ENCODE results near the gene XYLT2.
"Not testable (repeated sequence)": the region's sequence is repeated elsewhere in the genome, so short reads cannot be mapped to it uniquely, and the experiment has no call there.

XYLT2 gene

DNA sequence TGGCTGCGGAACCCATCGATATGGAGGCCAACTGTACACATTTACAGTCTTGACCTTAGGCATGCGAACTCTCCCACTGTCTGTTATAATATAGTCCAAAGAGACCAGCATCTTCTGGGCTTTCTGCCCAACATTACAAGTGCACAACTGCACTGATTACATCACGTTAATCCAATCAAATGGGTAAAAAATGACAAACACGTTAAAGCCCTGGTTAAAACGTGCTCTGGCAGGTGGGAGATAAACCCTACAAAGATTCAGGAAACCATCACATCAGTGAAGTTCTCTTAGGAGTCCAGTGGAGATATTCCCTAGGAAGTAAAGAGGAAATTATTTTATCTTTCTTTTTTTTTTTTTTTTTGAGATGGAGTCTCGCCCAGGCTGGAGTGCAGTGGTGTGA is 23.7 kb upstream of the XYLT2 start:
- DNase-seq, result no peak

DNA sequence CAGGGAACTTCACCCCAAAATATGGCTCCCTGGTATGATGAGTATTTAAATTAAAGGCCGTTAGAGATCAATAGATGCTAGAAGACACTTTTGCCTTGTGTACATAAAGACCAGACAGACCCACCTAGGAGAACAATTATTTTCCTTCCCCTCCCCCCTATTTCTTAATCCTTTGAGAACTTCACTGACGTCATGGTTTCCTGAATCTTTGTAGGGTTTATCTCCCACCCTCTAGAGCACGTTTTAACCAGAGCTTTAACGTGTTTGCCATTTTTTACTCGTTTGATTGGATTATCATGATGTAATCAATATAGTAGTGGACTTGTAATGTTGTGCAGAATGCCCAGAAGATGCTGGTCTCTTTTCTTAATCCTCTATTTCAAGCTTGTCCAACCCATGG is 22.9 kb upstream of the XYLT2 start:
- DNase-seq, result no peak

DNA sequence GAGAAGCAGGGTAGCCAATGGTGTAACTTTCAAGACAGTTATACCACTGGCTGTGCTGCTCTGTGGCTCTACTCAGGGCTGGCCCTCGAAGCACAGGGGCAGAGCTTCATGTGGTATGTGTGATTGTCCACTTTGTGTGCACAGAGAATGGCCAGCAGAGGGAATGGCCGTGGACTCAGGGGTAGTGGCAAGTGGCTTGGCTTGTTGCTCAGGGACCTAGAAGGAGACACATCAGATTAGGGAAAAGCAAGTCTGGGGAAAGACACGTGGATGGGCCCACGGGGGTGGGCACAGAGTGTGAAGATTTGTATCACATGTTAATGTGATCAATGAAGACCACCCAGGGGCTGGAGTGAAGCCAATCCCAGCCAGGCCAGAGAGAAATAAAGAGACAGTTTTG is 20.0 kb upstream of the XYLT2 start:
- DNase-seq, result no peak

DNA sequence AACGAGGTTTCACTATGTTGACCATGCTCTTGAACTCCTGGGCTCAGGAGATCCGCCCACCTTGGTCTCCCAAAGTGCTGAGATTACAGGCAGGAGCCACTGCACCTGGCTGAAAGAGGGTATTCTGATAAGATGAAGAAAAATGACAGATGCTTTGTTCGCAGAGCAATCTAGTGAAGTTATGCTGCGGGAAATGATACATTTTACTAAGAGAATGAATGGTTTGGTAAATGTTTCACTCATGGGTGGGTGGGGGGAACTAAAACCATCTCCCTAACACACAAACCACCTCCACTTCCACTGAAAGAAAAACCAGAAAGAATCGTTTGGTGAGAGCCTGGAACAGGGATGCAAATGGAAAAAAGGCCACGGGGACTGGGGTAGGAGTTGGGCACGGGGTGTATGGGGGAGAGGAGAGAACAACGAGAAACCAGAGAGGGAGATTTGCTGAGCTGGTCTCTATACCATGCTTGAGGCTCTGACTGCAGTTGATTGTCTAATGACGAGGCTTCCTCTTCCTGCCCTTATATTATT is 19.0 kb upstream of the XYLT2 start:
- DNase-seq, result no peak

DNA sequence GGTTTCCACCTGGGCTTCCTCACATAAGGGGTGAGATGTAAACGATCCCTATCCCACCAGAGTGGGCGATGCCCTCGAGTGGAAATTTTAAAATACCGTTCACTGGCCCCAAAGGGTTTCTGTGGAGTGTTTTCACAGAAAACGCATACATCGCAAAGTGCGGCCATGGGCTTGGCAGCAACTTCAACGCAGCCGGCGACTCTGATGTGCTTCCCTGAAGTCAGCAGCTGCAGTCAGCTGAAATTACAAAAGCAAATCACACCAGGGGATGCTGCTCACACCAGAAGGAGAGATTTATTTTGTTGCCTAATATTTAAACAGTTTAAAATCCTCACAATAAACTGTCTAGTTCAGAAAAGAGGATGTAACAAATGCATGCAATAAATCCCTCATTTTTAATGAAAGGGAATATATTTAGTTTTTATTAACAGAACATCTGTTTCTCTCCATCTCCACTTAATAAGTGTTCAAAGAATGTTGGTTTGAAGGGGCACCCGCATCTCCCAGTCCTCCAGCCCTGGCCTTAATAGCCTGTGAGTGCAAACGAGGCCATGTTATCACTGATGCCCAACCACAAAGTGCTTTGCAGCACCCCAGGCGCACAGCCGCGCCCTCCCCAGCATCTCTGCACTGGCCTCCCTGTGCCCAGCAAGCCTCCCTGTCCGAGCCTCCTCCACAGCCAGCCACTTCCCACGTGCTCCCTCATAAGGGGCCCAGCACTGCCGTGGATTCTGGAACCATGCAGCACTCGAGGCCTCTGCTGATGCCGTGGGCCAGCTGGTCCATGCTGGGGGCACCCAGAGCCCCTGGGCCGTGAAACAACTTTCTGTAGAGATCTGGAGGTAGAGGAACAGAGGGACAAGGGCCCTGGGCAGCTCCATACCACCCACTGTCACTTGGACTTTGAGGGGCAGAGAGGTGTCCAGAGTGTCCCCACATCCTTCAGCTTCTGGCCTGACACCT is 17.3 kb upstream of the XYLT2 start:
- no peak for DNase-seq

DNA sequence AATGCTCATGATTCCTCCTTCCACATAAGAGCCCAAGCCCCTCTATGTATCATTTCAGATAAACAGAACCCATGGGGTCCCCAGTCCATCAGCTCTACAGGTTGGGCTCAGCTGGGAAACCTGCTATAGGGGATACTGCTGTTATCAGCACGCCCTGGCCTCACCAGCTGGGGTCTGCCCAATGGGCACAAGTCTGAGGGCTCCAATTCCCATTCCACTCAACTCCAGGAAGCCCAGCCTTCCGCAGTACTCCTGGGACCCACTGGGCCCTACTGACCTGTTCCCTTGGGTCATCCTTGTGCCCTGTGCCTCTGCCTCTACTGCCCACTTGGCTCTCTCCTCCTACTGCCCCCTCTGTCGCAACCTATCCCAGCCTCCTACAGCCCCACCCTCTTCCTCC is 16.2 kb upstream of the XYLT2 start:
- no peak for DNase-seq

DNA sequence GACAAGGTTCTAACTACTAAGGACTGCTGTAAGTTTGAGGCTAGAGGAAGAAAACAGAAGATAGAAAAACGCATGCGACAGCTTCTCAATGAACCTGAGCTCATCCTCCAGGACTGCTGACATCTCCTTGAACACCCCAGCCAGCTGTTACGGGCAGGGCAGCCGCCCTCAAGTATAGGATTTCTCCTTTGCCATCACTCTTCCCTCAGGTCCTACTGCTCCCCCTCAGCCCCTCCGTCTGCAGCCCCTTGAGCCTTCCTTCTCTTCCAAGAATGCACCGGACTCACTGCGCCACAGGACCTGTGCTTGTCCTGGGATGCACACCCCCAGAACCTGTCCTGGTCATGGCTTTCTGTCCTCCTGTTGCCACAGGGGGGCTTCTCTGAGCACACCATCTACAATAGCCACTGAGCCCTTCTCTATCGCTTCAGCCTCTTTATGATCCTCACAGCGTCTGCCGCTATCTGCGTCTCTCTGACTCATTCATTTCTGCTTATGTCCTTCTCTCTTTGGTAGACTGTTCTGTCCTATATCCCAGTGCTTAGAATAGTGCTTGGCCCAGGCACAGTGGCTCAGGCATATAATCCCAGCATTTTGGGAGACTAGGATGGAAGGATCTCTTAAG is 15.7 kb upstream of the XYLT2 start:
- no peak for DNase-seq

DNA sequence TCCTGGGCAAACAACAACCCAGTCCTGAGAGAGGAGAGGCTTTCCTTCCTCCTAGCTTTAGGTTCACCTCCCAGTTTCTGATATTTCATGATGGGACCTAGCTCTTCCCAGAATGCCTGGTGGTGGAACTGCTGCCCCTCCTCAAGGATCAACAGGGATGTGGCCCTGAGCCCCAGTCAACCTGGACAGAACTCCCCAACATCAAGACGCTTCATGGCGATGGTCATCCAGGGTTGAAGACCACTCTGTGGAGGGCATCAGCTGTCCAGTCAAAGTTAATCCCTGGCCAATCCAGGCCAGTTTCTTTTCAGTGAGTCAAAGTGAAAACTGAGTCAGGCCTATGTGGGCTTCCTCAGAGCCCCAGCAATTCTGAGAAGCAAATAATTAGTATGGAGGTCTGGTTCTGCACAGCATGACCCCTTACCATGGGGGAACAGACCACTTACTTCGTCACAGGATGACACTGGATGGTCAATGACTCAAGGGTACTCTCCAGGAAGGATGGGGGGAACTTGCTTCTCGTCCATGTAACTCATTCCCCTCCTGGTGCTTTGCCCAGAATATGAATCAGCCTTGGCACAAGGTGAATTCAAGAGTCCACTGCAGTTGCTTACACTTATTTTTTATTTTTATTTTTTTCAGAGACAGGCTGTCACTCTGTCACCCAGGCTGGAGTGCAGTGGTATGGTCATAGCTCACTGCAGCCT is 14.7 kb upstream of the XYLT2 start:
- no peak for DNase-seq

DNA sequence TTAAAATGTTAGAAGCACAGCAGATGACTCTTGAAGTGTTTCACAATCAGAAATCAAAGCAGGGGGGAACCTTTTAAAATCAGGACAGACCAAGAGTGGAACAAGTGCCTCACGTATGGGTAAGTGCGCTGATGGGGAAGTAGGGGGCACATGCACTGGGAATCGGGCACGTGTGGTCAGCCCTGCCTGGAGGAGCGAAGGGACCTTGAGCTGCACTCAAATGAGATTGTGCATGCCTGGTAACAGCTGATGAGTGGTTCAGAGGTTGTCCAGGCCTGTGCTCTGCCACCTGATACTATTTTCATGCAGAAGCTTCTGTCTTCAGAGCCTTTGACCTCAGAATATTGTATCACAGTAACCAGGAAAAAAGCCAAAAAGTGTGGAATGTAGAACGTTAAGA is 13.7 kb upstream of the XYLT2 start:
- DNase-seq, result no peak

DNA sequence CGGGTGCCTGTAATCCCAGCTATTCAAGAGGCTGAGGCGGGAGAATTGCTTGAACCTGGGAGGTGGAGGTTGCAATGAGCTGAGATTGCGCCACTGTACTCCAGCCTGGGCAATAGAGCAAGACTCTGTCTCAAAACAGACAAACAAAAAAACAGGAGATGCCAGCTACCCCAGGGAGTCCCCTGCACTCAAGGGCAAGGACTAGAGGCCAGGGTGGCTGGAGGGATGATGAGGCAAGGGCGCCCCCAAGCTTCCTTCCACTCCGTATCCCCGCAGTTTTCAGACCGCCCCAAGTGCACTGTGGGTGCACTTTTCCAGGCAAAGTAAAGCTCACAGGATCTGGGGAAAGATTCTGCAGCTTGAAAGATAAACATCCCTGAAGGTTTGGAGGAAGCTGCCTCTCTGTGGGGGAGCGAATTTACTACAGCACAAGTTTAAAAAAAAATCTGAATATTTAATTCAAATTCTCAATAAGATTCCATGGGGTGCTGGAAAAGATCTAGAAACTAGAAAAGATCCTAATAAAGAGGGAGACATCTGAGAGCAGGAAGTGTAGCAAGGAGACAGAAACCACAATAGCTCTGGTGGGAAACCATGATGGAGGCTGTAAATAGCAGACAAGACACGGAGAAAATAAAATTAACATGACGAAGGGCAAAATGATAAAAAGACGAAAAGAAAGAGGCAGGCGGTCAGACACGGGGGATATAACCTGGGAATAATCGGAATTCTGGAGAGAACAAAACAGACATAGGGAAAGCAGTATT is 12.5 kb upstream of the XYLT2 start:
- DNase-seq, result not testable (repeated sequence)

DNA sequence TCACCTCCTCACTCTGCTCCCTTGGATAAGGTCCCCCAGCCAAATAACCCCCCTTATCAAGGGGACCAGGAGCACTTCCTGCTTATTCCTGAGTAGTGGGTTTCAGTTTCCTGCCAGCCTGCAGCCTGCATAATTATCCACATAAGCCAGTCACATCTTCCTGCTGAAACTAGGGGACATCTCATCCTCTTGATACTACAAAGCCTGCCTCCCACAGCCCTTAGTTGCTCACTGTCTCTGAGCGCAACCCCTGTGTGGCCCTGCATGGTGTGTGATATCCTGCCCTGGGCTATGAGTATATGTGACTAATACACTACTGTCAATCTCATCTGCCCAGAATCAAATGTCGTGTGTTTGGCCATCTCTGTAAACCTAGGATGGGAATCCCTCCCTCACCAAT is 8.0 kb upstream of the XYLT2 start:
- DNase-seq, result no peak

DNA sequence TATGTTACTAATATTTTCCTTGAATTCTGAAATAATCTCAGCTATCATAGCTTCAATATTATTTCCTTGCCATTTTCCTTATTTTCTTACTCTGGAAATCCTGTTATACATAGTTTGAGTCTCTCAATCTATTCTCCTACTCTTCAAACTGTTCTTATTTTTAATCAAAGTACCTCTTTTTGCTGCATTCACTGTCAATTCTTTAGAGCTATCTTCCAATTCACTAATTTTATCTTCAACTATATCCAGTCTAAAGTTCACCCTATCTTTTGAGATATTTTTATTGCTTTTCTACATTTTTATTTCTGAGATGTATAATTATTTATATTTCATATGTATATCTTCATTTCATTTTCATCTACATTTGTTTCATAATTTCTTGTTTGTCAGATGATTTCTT is 7.3 kb upstream of the XYLT2 start:
- DNase-seq, result no peak

DNA sequence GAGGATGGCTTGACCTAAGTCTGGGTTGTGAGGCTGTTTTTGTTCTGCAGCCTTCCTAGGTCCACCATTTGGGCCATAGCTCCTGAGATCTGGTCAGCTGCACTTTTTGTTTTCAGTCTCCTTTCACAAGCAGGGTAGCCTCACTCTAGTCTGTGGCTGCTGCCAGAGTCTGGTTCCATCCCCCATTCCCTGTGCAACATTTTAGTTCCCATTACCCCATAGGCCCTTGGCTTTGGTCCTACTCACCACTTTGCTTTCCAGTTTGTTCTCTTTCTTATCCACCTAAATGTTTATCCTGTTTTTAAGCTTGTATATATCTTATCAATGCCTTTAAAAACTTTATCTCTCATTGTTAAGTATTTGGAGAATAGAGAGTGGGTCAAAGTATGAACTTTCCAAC is 6.5 kb upstream of the XYLT2 start:
- no peak for DNase-seq

DNA sequence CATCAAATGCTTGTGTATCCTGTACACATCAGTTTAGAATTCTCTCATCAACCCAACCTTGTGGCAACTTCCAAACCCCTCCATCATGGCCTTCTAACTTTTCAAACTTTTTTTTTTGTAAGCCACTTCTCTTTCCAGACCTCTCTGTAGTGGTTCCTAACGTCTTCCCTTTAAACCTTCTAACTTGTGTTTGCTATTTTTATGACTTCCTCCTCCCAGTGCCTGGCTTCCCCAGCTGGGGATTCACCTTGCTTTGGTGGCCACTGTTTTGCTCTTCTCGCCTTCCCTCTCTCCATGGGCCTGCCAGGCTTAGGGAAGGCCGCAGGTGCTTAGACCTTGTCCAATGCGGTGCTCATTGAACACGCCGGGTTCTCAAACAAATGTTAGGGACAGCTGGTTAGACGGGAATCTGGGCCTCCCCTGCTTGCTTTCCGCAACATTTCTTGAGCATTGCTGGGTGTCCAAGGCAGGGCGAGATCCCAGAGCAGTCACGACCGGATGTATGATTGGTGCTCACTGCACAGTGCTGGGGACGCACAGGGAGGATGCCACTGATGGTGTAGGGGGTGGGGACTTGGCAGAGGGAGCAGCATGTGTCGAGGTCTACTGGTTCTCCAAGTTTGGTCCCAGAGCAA is 1.1 kb upstream of the XYLT2 start:
- no peak for DNase-seq

DNA sequence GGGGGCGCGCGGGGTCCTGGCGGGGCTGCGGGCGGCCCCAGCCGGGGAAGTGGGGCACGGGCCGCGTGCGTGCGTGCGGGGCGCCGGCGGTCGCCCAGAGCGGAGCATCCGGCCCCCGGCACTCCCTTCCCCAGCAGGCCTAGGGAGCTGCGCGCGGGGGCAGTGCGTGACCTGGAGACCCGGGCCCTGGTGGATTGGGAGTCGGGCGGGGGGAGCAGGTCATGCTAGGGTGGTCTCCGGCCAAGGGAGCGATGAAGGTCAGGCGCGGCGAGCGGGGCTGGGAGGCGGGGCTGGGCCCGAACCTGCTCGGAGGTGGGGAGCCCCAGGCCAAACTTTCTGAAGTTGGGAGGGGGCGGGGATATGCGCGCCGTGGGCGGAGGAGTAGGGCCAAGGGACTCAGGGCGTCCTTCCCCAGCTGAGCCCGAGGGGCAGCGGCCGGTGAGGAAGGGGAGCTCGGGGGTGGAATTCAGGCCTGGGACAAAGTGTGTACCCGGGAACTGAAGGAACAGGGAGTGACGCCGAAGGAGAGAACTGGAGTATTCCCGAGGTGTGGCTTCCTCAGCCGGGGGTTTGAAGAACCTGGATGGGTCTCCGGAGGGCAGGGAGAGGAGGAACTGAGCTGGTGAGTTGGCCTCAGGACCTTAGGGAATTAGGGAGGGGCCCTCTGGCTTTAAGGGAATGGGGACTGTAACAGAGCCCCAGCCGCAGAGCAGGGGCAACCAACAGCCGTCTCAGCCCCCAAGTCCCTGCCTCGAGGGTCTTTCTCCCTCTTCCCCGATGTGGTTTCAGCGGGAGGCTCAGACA is 589 bp downstream of the XYLT2 start:
- DNase-seq, result no peak

DNA sequence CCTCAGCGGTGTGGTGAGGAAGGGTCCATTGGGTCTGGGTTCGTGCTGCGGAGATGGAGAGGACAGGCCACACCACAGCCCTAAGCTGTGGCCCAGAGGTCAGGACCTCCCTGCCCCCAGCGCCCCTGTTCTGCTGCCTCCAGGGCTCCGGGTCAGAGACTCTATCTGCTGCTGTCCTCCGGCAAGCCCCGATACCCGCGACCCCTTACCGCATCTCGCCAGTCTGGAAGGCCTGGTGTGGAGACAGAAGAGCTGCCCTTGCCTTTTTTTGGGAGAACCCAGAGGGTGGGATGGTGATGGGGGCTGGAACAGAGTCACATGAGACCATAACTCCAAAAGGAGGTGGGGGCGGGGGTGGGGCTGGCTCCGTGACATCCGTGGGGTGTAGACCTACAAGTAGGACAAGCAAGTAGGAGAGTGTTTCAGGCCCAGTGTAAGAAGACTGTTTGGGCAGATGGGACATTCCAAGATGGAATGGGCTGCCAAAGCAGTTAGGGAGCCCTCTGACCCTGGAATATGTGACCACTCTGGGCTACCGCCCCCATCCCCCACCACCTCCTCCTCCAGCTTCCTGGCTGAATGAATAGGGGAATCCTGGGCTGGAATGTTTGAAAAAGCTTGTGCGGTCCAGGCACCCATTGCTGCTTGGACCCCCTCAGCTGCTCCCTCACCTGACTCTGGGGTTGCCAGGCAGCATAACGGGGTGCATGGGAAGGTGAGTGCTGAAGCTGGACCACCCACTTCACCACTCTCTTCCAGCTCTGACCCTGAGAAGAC is 1.4 kb downstream of the XYLT2 start:
- DNase-seq, result no peak

DNA sequence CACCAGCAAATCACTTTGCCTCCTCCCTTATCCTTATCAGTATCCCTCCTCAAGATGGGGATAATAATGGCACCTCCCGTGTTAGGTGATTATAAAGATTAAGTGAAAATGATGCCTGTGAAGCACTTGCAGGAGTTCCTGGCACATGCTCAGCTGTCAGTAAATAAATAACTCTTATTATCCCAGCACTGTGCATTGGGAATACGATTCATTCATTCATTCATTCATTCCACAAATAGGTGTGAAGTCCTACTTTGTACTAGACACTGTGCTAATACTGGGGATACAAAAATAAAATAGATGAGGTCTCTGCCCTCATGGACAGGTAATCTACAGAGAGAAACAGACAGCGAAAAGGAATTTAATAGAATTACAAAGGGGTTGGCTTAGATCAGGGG is 2.0 kb downstream of the XYLT2 start:
- no peak for DNase-seq

DNA sequence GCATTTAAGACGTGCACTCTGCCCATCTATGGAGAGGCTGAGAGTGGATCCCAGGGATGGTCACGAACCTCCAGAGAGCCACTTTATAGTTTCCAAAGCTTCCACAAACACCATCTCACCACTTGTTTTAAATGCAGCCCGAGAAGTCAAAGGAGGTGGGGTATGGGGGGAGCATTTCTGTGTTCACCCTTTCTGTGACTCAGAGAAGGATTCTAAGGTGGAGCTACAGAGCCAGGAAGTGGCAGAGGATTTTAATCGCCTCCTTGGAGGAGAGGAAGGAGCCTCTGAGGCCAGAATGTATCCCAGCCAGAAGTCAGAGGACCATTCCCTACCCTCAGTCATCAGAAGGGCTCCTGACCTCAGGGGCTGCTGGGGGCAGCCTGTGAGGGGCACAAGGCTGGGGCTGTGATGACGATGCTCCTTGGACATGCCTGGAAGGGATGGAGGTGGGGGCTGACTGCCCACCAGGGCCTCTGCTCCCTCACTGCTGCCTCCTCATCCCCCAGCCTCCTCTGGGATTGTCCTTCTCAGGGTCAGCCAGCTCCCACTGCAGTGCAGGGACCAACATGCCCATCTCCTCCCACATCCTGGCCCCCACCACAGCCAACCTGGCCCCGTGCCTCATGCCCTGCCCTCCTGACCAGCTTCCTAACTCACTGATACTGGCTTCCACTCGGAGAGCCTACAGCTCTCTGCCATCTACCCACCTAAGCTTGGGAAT is 2.8 kb downstream of the XYLT2 start:
- no peak for DNase-seq

DNA sequence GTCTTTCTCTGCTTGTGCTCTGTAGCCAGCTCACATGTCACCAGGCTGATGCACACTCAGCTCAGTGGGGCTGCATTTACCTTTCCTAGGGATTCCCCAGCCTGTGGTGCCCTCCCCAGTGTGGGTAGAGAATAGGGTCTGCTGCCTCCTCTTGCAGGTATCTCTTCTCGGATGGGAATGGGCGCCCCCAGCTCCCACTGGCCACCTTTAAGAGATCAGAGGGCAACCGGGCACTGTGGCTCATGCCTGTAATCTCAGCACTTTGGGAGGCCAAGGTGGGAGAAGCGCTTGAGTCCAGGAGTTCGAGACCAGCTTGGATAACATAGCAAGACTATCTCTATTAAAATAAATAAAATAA is 3.3 kb downstream of the XYLT2 start:
- DNase-seq, result no peak

DNA sequence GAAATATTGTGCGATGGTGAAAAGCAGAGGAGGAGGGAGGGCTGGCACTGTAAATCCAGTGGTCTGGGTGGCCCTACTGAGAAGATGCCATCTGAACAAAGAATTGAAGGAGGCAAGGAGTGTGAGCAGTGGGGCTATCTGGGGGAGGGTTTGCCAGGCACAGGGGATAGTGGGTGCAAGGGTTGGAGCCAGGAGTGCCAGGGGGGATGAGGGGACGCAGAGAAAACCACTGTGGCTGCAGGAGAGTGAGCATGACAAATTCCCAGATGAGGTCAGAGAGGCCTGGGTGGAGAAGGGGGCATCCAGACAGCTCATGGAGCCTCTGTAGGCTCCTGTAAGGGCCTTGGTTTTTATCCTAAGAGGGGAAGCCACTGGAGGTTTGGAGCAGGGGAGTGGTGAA is 4.8 kb downstream of the XYLT2 start:
- no peak for DNase-seq
